ENCODE measurements around the gene FNBP1L.

GRCh38 chr1:93576346-93576745 is 128.4 kb downstream of the FNBP1L start:
- TF ChIP-seq CTCF (IDR thresholded peaks at IDR 0.05; ENCODE audit: insufficient read depth, low read depth, low read length) (no peak), EZH2 (IDR thresholded peaks at IDR 0.05; ENCODE audit: insufficient read depth, low read length) (no peak)

Measured in astrocyte (in vitro differentiated cells and primary cell).